ENCODE results near the gene GRAMD2A. TPM values are rescaled to one million over a fixed set of nuclear protein-coding genes. Genes with fewer than 3 reads are reported as not detected.

The GRAMD2A gene
- total RNA-seq, 8 experiments from 2014 or later, result 0.13 to 2.3 (median 0.69) TPM

DNA sequence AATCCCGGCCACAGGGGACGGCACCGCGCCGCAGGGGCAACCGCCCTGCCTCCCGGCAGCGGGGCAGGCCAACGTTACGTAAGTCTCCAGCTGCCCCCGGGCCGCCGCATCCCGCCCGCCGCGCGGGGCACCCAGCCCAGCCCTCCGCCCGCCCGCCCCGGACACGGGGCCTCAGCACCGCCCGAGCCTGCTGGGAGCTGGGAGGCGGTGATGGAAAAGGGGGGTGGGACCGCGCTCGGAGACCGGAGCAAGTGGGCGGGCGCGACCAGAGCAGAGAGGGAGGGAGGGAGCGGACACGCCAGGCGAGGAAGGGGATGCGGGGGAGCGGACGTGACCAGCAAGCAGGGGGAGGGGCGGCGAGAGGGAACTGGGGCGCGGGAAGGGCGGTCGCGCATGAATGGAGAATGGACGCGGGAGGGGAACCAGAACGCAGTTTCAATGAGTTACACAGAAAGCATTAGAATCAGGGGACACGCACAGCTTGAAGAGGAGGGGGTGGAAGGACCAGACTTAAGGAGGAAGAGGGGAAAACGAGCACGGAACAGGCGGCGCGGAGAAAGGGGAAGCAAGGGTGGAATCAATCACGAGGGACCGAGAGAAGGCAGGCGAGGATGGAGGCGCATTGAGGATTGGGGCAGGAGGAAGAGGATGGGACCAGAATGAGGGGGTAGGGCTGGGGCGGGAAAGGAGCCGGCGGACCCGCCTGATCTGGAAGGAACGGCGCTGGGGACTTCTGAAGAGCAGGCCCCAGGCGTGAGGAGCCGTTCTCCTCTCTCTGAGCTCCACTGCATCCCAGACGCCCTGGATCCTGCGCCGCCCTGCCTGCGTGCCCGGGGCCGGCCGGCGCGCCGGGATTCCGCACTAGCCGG lies 32.8 kb upstream of the GRAMD2A start:
- in situ Hi-C loops (cut with MboI; ENCODE audit: low pct_unique_long_range_greater_than_20kb in 2 of 9, low sequenced_read_pairs in 9 of 9, unreplicated experiment in 9 of 9), result no loop called here
- no CpG with 5 or more reads among the region's 79 CpGs for WGBS, 10 experiments
- peak; percentile 27 to 75 (median 70) for ATAC-seq (replicated peaks in 6 of 8)
- Histone ChIP-seq H3K27ac (peak overlapping the region; percentile 89 to 96), H3K4me1 (replicated peaks in 1 of 2) (peaks cover 22 to 36% of the 10 kb centered on the region in 2 donors), H3K4me3 (peak overlapping the region; percentile 69 to 81 (median 73))

DNA sequence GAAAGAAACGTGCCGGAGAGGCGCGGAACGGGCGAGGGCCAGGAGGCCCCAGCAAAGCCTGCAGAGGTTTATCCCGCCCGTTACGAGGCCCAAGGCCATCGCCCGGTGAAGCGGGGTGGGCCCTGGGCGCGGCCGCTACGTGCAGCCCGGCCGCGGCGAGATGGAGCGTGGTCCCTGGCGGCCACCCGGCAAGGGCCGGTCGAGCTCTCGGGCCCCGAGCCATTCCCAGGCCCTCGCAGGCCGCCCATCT lies 32.3 kb upstream of the GRAMD2A start:
- in situ Hi-C loops (cut with MboI; ENCODE audit: low pct_unique_long_range_greater_than_20kb in 2 of 9, low sequenced_read_pairs in 9 of 9, unreplicated experiment in 9 of 9), result no loop called here
- peak overlapping the region; percentile 89 to 96 for H3K27ac ChIP-seq
- no peak for ATAC-seq (replicated peaks in 6 of 8)

DNA sequence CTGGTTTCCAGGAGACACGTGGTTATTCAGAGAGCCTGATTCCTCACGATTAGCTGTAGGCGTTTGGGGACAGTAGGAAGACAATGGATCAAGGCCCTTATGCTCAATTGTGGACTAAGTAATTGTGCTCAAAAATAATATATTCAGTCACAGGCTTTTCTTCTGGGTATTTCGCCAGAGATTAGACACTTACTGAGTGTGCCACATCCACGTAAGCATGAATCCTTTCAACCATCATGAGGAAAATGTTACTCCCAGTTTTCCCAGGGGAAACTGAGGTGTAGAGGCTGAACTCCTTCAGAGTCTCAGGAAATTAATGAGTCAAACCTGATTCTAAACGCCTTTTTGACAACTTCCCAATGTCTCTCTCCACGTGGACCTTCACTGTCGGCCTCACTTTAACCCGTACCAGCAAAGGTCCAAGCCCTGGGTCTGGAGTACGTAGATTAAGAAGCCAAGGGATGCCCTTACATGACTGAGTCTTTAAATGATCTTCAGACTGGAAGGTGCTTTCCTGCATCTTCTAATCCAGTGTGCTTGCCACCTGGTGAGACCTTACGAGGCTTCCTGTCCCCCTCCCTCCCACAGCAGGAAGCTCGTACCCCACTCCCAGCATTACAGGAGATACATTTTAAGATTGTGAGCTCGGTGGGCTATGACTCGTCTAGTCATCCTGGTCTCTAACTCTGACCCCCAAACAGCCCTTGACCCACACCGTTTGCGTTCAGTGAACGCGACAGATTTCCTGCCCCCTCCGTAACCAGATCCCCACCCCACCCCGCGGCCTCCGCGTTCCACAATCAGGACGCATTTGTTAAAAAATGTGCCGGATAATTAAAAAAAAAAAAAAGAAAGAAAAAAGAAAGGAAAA lies 31.7 kb upstream of the GRAMD2A start:
- WGBS, 10 experiments, result 0 to 10% (median 5%) methylated on average over 2 to 11 of the region's 25 CpGs; no CpG with 5 or more reads in 1 of the 10 experiments
- H3K4me3 ChIP-seq, result peak overlapping the region; percentile 69 to 81 (median 73)
- no peak for ATAC-seq (replicated peaks in 6 of 8)
- peak overlapping the region; percentile 89 to 96 for H3K27ac ChIP-seq
- peaks cover 22 to 38% of the 10 kb centered on the region in 2 donors for H3K4me1 ChIP-seq (replicated peaks in 1 of 2)
- in situ Hi-C loops (cut with MboI; ENCODE audit: low pct_unique_long_range_greater_than_20kb in 2 of 9, low sequenced_read_pairs in 9 of 9, unreplicated experiment in 9 of 9), result no loop called here

More for the DNA sequence above, 32.3 kb upstream of the GRAMD2A start:
- peak overlapping the region; percentile 69 to 81 (median 73) for H3K4me3 ChIP-seq
- 0 to 2% (median 0%) methylated on average over 3 to 11 of the region's 29 CpGs; no CpG with 5 or more reads in 7 of the 10 experiments for WGBS, 10 experiments
- peaks cover 22 to 36% of the 10 kb centered on the region in 2 donors for H3K4me1 ChIP-seq (replicated peaks in 1 of 2)

DNA sequence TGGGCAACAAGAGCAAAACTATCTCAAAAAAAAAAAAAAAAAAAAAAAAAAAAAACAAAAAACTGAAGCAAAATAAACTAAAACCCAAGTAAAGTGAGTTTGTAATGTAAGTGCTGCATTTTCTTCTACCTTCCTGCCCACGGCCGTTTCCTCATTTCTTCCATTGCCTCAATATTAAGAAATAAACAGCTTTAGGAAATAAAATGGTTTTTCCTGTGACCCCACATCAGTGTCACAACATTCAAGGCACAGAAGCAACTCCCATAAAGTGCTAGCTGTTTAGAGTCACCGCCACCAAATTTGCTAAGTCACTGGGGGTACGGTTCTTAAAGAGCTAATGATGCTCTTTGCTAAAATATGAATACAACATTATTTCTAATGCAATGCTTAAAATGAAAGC lies 30.1 kb upstream of the GRAMD2A start:
- Histone ChIP-seq H3K4me3 (peak overlapping the region; percentile 69 to 81 (median 73)), H3K27ac (peak overlapping the region; percentile 89 to 96), H3K4me1 (replicated peaks in 1 of 2) (peaks cover 26 to 51% of the 10 kb centered on the region in 2 donors)
- no peak for ATAC-seq (replicated peaks in 6 of 8)
- in situ Hi-C loops (cut with MboI; ENCODE audit: low pct_unique_long_range_greater_than_20kb in 2 of 9, low sequenced_read_pairs in 9 of 9, unreplicated experiment in 9 of 9), result no loop called here
- 8 to 80% (median 58%) methylated on average over 1 to 4 of the region's 4 CpGs for WGBS, 10 experiments

DNA sequence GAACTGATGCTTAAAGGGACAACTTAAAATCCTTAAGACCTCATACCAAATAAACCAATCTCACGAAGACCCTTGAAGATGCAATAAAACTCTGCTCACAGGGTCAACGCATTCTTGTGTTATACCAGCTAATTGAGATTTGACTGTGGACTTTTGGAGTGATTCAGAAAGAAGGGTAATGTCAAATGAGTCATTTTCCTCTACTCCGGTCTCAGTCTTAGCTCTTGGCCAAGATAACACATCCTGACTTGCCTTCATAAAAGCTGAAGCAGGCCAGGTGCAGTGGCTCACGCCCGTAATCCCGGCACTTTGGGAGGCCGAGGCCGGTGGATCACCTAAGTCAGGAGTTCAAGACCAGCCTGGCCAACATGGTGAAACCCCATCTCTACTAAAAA lies 29.6 kb upstream of the GRAMD2A start:
- in situ Hi-C loops (cut with MboI; ENCODE audit: low pct_unique_long_range_greater_than_20kb in 2 of 9, low sequenced_read_pairs in 9 of 9, unreplicated experiment in 9 of 9), result no loop called here
- H3K4me3 ChIP-seq, result peak overlapping the region in 3 of 5 donors; percentile 1 to 11 (median 4)
- peaks cover 26 to 52% of the 10 kb centered on the region in 2 donors for H3K4me1 ChIP-seq (replicated peaks in 1 of 2)
- 0 to 100% (median 52%) methylated on average over 1 to 4 of the region's 8 CpGs; no CpG with 5 or more reads in 3 of the 10 experiments for WGBS, 10 experiments
- peak overlapping the region in 1 of 2 donors; percentile 30 for H3K27ac ChIP-seq
- no peak for ATAC-seq (replicated peaks in 6 of 8)

DNA sequence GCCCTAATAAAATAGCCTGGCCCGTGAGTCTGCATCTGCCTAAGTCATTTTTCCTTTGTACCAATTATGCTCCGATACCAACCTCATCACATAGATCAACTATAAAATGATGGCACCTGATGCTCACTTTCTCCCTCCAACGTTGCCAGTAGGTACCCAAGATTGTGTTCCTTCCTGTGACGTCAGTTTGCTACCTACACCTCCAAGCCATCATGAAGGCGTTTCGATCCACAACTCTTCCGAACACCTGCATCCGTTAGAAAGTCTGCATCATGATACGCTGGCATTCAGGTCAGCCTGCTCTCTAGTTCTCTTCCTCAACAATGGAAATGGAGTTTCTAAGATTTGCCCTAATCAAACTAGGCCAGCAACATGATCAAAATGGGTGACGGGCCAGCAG lies 25.7 kb upstream of the GRAMD2A start:
- in situ Hi-C loops (cut with MboI; ENCODE audit: low pct_unique_long_range_greater_than_20kb in 2 of 9, low sequenced_read_pairs in 9 of 9, unreplicated experiment in 9 of 9), result no loop called here
- Histone ChIP-seq H3K27ac (no peak overlapping the region), H3K4me1 (replicated peaks in 1 of 2) (peaks cover 29 to 53% of the 10 kb centered on the region in 2 donors), H3K4me3 (no peak overlapping the region)
- 67 to 100% (median 94%) methylated on average over 1 to 9 of the region's 10 CpGs for WGBS, 10 experiments
- no peak for ATAC-seq (replicated peaks in 6 of 8)

DNA sequence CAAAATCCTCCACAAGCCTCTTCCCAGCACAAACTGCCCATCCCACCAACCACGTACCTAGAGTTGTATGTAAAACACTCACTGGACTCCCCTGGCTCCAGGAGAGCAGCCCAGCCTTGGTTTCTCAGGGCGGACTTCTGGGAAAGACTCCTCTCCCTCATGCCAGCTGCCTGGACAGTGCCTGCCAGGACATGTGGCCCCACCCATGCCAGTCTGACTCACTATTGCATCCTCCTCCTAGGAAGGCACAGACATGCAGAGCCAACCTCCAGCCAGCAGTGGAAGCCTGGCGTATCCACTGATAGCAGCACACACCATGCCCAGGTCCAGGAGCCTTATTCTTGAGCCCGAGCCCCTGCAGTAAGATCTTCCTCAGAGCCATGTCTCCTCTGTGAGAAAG lies 24.8 kb upstream of the GRAMD2A start:
- WGBS, 10 experiments, result 0 to 100% (median 66%) methylated on average over 1 to 3 of the region's 4 CpGs; no CpG with 5 or more reads in 2 of the 10 experiments
- Histone ChIP-seq H3K27ac (no peak overlapping the region), H3K4me1 (replicated peaks in 1 of 2) (peaks cover 28 to 49% of the 10 kb centered on the region in 2 donors), H3K4me3 (no peak overlapping the region)
- in situ Hi-C loops (cut with MboI; ENCODE audit: low pct_unique_long_range_greater_than_20kb in 2 of 9, low sequenced_read_pairs in 9 of 9, unreplicated experiment in 9 of 9), result no loop called here
- ATAC-seq (replicated peaks in 6 of 8), result peak in 5 of 8 experiments; percentile 9 to 44 (median 21)

DNA sequence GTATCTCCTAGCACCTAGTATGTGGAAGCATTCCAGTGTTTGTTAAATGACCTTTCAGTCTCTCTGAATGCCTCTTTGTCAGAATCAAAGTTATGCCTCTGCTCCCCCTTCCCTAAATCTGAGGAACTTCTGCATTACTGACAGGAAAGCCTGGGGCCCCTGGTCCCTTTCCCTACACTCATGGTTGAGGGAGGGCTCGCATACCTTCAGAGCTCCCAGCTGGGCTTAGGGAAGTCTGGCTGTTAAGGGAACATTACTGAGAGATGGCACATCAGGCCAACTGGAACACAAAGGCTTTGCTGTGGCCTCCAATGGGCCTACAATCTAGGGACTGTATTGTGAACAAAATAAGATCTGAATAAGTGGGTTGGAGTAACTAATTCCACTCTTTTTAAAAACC lies 23.1 kb upstream of the GRAMD2A start:
- peak in 1 of 8 experiments; percentile 54 for ATAC-seq (replicated peaks in 6 of 8)
- in situ Hi-C loops (cut with MboI; ENCODE audit: low pct_unique_long_range_greater_than_20kb in 2 of 9, low sequenced_read_pairs in 9 of 9, unreplicated experiment in 9 of 9), result no loop called here
- Histone ChIP-seq H3K4me1 (replicated peaks in 1 of 2) (peaks cover 11 to 33% of the 10 kb centered on the region in 2 donors), H3K27ac (no peak overlapping the region), H3K4me3 (no peak overlapping the region)
- 60 to 88% (median 86%) methylated on average over 1 of the region's 1 CpG; no CpG with 5 or more reads in 7 of the 10 experiments for WGBS, 10 experiments

DNA sequence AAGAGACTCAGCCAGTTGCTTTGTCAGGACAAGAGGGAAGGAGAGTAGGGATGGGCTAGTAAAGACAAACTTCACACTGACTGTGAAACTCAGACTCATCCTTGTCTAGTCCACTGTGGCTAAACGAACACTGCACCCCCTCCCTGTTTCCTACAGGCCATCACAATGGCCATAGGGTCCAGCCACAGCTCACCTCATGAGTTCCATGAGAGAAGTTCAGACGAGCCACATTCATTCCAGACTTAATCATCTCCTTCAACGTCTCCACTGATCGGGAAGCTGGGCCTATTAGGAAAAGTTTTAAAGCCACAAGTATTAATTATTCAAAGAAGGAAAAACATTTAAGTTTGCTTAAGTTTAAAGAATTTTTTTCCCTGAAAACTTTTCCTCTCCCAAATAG lies 19.6 kb upstream of the GRAMD2A start:
- 36 to 100% (median 93%) methylated on average over 1 to 3 of the region's 4 CpGs; no CpG with 5 or more reads in 1 of the 10 experiments for WGBS, 10 experiments
- H3K4me3 ChIP-seq, result no peak overlapping the region
- no peak overlapping the region for H3K27ac ChIP-seq
- ATAC-seq (replicated peaks in 6 of 8), result no peak
- H3K4me1 ChIP-seq (replicated peaks in 1 of 2), result peaks cover 5 to 12% of the 10 kb centered on the region in 2 donors
- in situ Hi-C loops (cut with MboI; ENCODE audit: low pct_unique_long_range_greater_than_20kb in 2 of 9, low sequenced_read_pairs in 9 of 9, unreplicated experiment in 9 of 9), result no loop called here

DNA sequence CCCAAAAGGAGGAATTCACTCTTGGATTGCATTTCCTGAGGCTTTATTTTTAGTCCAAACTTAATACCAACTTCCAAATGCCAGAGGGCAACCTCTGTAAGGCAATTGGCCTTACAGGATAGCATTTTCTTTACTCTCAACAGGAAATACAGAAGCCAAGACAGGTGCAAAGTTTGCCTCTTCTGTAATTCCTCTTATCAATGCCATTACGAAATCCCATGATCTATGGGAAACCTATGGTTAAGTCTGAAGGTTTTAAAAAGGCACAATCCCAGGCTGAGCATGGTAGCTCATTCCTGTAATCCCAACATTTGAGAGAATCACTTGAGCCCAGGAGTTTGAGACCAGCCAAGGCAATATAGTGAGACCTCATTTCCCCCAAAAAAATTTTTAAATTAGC lies 18.5 kb upstream of the GRAMD2A start:
- 83 to 100% (median 100%) methylated on average over 1 of the region's 1 CpG; no CpG with 5 or more reads in 2 of the 10 experiments for WGBS, 10 experiments
- H3K4me3 ChIP-seq, result no peak overlapping the region
- in situ Hi-C loops (cut with MboI; ENCODE audit: low pct_unique_long_range_greater_than_20kb in 2 of 9, low sequenced_read_pairs in 9 of 9, unreplicated experiment in 9 of 9), result no loop called here
- no peak for ATAC-seq (replicated peaks in 6 of 8)
- no peak overlapping the region for H3K27ac ChIP-seq
- peaks cover 2 to 7% of the 10 kb centered on the region in 2 donors for H3K4me1 ChIP-seq (replicated peaks in 1 of 2)

DNA sequence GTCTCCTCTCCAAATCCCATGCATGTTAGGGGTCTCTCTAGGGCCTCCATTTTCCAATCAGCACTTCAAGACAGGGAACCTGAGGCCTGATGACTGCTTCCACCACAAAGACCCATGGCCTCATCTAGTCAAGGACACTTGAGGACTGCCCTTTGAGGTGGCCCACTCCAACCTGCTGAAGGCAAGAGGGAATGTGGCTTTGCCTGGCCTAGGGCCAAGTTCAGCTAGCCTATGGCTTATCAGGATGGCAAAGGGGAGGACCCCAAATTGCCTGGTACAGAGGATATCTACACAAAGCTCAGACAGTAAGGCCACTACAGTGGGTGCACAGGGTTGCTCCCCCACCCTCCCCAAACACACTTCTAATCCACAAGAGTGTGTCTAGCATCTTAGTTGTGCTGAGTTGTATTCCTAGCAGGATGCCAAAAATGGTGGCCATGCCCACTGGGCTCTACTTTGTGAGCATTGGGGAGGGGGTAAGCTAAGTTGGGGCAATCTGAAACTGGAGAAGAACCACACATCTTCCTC lies 10.0 kb upstream of the GRAMD2A start:
- H3K4me3 ChIP-seq, result no peak overlapping the region
- in situ Hi-C loops (cut with MboI; ENCODE audit: low pct_unique_long_range_greater_than_20kb in 2 of 9, low sequenced_read_pairs in 9 of 9, unreplicated experiment in 9 of 9), result no loop called here
- no peak for ATAC-seq (replicated peaks in 6 of 8)
- no peaks in the 10 kb centered on the region for H3K4me1 ChIP-seq (replicated peaks in 1 of 2)
- H3K27ac ChIP-seq, result no peak overlapping the region

DNA sequence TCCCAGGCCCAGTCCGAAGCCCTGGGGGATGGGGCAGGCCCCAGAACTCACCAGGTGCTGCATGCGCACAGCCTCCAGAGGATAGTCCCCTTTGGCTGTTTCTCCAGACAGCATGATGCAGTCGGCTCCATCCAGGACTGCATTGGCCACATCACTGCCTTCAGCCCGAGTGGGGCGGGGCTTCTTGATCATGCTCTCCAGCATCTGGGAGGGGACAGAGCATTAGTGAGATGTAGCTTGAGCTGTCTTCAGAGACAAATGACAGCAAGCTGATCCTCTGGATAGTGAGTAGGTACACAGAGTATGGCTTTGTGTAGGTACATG lies 9.1 kb upstream of the GRAMD2A start:
- in situ Hi-C loops (cut with MboI; ENCODE audit: low pct_unique_long_range_greater_than_20kb in 2 of 9, low sequenced_read_pairs in 9 of 9, unreplicated experiment in 9 of 9), result no loop called here
- Histone ChIP-seq H3K27ac (no peak overlapping the region), H3K4me1 (replicated peaks in 1 of 2) (no peaks in the 10 kb centered on the region), H3K4me3 (no peak overlapping the region)
- peak in 1 of 8 experiments; percentile 8 for ATAC-seq (replicated peaks in 6 of 8)
- 14 to 100% methylated on average over 1 of the region's 5 CpGs; no CpG with 5 or more reads in 8 of the 10 experiments for WGBS, 10 experiments
